Right atrium auricular region (tissue), 2 donors: ENCODE results near the gene RASSF1. TPM values are rescaled to one million over a fixed set of nuclear protein-coding genes. Genes with fewer than 3 reads are reported as not detected.
A peak's percentile ranks its signal among the peaks of the same experiment; 100 is the strongest.

Source experiments
- DNase-seq: peaks from one replicate; pipeline ENCODE4 v3.0.0-alpha.2; 2019; ENCODE audit warnings: low spot score
- H3K27ac ChIP-seq, 2 donors: fragments of 200-600 bp; sonication (generic); 1 replicate in 1 of 2; 2 replicates in 1 of 2; pipeline ENCODE4 v1.5.1; 2016 to 2019
- H3K27me3 ChIP-seq, 2 donors: fragments of 200-600 bp; sonication (generic); one replicate each; pipeline versions ENCODE4 v1.5.1 to v1.6.0; 2017 to 2019
- H3K36me3 ChIP-seq: fragments of 200-600 bp; sonication (generic); one replicate; pipeline ENCODE4 v1.5.1; 2016
- H3K4me1 ChIP-seq, 2 donors: fragments of 200-600 bp; sonication (generic); one replicate each; pipeline versions ENCODE4 v1.5.1 to v1.6.0; 2017 to 2019
- H3K4me3 ChIP-seq, 2 donors: fragments of 200-600 bp; sonication (generic); 1 replicate in 1 of 2; 2 replicates in 1 of 2; pipeline ENCODE4 v1.5.1; 2017 to 2019; ENCODE audit warnings: mild to moderate bottlenecking in 1 of 2, moderate library complexity in 1 of 2
- H3K9me3 ChIP-seq, 2 donors: fragments of 200-600 bp; sonication (generic); one replicate each; pipeline ENCODE4 v1.5.1; 2019
- CTCF ChIP-seq, 2 donors: fragments of 200-600 bp; sonication (generic); IDR thresholded peaks; one replicate each; pipeline ENCODE4 v1.5.1; 2019; ENCODE audit warnings: antibody characterized with exemption in 2 of 2
- total RNA-seq, 2 donors: library from RNA; depleted of rRNA; stranded (reverse); fragments of >200 nt; gene quantifications; one replicate each; pipeline ENCODE4 v1.1.0, GENCODE V29; 2016

Gene RASSF1
- total RNA-seq, 2 donors from 2014 or later: 18.6 to 25.9 TPM

GRCh38 chr3:50336452-50337174, 4.0 kb downstream of the RASSF1 start:
- H3K9me3 ChIP-seq: no peaks in the 10 kb centered on the region
- H3K27me3 ChIP-seq: no peaks in the 10 kb centered on the region
- peak overlapping the region; percentile 63 to 90 for H3K4me3 ChIP-seq
- H3K36me3 ChIP-seq: peaks cover 15% of the 10 kb centered on the region
- peak overlapping the region; percentile 99 for H3K27ac ChIP-seq
- no peak for TF ChIP-seq CTCF (IDR thresholded peaks at IDR 0.05)
- DNase-seq: no peak
- peaks cover 0 to 87% of the 10 kb centered on the region in 2 donors for H3K4me1 ChIP-seq

GRCh38 chr3:50334339-50335075, 6.1 kb downstream of the RASSF1 start:
- no peaks in the 10 kb centered on the region for H3K9me3 ChIP-seq
- DNase-seq: no peak
- peaks cover 36% of the 10 kb centered on the region for H3K36me3 ChIP-seq
- peaks cover 0 to 67% of the 10 kb centered on the region in 2 donors for H3K4me1 ChIP-seq
- H3K27ac ChIP-seq: peak overlapping the region; percentile 99
- no peaks in the 10 kb centered on the region for H3K27me3 ChIP-seq
- TF ChIP-seq CTCF (IDR thresholded peaks at IDR 0.05): no peak
- peak overlapping the region in 1 of 2 donors; percentile 90 for H3K4me3 ChIP-seq

- Histone ChIP-seq H3K4me1 (peaks cover 0 to 65% of the 10 kb centered on the region in 2 donors), H3K9me3 (no peaks in the 10 kb centered on the region), H3K27me3 (no peaks in the 10 kb centered on the region), H3K4me3 (peak overlapping the region; percentile 10 to 90), H3K27ac (peak overlapping the region; percentile 99), H3K36me3 (peaks cover 39% of the 10 kb centered on the region)
- DNase-seq: peak; percentile 93
- no peak for TF ChIP-seq CTCF (IDR thresholded peaks at IDR 0.05)
Measured at GRCh38 chr3:50333744-50334328, 6.8 kb downstream of the RASSF1 start.

- Histone ChIP-seq H3K4me3 (no peak overlapping the region), H3K36me3 (peaks cover 39% of the 10 kb centered on the region), H3K4me1 (peaks cover 0 to 70% of the 10 kb centered on the region in 2 donors), H3K27me3 (no peaks in the 10 kb centered on the region), H3K9me3 (no peaks in the 10 kb centered on the region), H3K27ac (peak overlapping the region in 1 of 2 donors; percentile 3)
- TF ChIP-seq CTCF (IDR thresholded peaks at IDR 0.05): no peak
- DNase-seq: no peak
Measured at GRCh38 chr3:50331364-50331907, 9.2 kb downstream of the RASSF1 start.

GRCh38 chr3:50330330-50330729, 10.3 kb downstream of the RASSF1 start:
- no peak for TF ChIP-seq CTCF (IDR thresholded peaks at IDR 0.05)
- Histone ChIP-seq H3K36me3 (peaks cover 47% of the 10 kb centered on the region), H3K4me3 (no peak overlapping the region), H3K27me3 (no peaks in the 10 kb centered on the region), H3K4me1 (peaks cover 0 to 62% of the 10 kb centered on the region in 2 donors), H3K27ac (no peak overlapping the region), H3K9me3 (no peaks in the 10 kb centered on the region)
- DNase-seq: no peak
